ENCODE results near the gene PVALEF.
"Not testable (repeated sequence)": the region's sequence is repeated elsewhere in the genome, so short reads cannot be mapped to it uniquely, and the experiment has no call there.

Gene PVALEF

DNA sequence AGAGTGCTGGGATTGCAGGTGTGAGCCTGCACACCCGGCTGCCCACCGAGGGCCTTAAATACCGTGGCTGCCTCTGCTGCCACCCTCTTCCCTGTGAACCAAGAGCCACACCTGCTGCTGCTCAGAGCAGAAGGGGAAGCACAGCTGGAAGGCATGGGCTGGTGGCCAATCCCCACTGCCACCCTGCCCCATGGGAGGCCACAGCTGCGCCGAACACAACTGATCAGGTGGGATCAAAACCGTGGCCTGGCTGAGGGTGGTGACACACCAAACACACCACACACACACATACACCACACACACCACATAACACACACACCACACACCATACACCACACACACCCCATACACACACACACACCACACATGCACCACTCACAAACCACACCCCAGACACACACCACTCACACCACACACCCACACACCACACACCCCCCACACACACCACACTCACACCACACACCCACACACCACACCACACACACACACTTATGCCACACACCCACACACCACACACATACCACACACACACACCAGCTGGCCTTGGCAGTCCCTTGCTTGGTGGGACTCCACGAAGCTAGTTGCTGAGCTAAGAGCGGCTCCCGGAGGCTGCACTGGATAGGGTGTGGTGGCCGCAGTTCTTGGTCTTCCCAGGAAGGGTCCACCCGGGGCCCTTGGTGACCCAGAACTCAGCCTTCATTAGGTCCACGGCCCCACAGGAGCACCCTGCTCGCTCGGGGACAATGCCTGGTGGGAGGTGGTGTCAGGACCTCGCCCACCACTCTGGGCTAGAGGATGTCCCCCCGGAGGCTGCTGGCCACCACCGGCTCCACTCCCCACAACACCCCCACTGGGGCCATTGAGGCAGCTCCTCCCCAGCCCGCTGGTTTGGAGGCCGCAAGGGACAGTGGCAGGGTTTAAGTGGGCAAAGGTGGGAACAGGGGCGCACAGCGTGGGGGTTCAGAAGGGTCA is 42.6 kb downstream of the PVALEF start:
- in situ Hi-C loops (cut with HindIII; ENCODE audit: low sequenced_read_pairs): loop anchor here (5.0 kb wide), 1 partner anchor 76 kb away; no protein-coding TSS in a partner anchor

DNA sequence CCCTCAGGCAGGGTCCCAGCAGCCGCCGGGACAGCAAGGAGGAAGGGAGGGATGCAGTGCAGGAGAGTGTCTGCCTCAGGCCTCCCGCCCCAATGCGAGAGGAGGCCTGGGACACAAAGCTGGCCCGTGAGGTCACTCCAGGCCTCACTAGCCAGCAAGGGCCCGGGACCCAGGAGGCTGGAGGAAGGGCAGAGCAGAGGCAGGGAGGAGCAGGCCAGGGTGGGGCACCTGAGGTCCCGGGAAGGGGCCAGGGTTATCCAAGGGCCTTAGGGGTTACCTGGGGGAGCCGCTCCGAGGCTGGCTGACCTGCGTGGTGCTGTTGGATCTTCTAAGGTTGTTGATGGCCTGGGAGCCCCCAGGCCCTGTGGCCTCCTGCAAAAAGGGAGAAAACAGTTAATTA is 43.3 kb downstream of the PVALEF start:
- in situ Hi-C loops (cut with HindIII; ENCODE audit: low sequenced_read_pairs): loop anchor here (5.0 kb wide), 1 partner anchor 76 kb away; no protein-coding TSS in a partner anchor

GRCh38 chr17:81209141-81209540 is 43.8 kb downstream of the PVALEF start:
- in situ Hi-C loops (cut with HindIII; ENCODE audit: low sequenced_read_pairs): loop anchor here (5.0 kb wide), 1 partner anchor 77 kb away; no protein-coding TSS in a partner anchor

DNA sequence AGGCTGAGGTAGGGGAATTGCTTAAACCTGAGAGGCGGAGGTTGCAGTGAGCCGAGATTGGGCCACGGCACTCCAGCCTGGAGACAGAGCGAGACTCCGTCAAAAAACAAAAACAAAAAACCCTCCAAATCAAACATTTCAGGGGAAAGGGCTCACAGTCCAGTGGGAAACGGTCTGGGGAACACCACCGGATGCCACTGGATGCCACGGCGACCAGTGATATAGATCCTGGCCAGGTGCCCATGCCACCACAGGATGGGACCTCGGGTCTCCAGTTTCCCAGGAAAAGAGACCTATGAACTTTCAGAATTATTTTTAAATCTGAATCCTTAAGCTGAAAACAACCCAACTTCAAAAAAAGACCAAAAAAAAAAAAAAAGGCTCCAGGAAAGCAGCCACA is 45.2 kb downstream of the PVALEF start:
- in situ Hi-C loops (cut with HindIII; ENCODE audit: low sequenced_read_pairs): no loop called here

GRCh38 chr17:81210868-81211267 is 45.6 kb downstream of the PVALEF start:
- in situ Hi-C loops (cut with HindIII; ENCODE audit: low sequenced_read_pairs): no loop called here

DNA sequence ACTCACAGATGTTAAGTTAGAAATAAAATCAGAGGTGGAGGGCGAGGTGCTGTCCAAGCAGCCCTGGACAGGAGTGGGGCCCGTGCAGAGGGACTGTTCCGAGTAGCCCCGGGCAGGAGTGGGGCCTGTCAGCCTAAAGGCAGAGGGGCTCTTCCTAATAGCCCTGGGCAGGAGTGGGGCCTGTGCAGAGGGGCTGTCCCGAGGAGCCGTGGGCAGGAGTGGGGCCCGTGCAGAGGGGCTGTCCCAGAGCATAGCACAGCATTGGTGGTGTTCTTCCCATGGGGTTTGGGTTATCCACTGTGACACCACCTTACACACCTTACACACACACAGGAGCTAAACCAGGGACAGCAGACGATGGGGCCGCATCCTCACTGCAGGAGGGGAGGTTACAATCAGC is 47.1 kb downstream of the PVALEF start:
- in situ Hi-C loops (cut with HindIII; ENCODE audit: low sequenced_read_pairs): no loop called here

- in situ Hi-C loops (cut with HindIII; ENCODE audit: low sequenced_read_pairs): no loop called here
These were observed 48.7 kb downstream of the PVALEF start for GRCh38 chr17:81213978-81214377.

- in situ Hi-C loops (cut with HindIII; ENCODE audit: low sequenced_read_pairs): no loop called here
These were observed 52.2 kb downstream of the PVALEF start for GRCh38 chr17:81217491-81217890.

- in situ Hi-C loops (cut with HindIII; ENCODE audit: low sequenced_read_pairs): no loop called here
These were observed 53.2 kb downstream of the PVALEF start for GRCh38 chr17:81218459-81218858.

DNA sequence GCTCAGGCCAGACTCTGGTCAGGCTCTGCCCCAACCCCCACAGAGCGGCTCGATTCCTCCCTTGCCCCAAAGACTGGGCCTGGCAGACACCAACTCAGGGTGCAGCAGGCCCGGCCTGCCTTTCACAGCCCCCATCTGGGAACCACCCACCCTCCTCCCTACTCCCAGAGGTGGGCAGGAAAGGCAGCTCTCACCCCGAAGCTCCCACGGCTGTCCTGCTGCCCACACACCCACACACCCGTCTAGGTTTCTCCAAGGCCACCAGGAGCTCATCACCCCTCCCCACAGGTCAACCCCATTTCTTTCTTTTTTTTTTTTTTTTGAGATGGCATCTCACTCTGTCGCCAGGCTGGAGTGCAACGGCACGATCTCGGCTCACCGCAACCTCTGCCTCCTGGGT is 53.7 kb downstream of the PVALEF start:
- in situ Hi-C loops (cut with HindIII; ENCODE audit: low sequenced_read_pairs): no loop called here

DNA sequence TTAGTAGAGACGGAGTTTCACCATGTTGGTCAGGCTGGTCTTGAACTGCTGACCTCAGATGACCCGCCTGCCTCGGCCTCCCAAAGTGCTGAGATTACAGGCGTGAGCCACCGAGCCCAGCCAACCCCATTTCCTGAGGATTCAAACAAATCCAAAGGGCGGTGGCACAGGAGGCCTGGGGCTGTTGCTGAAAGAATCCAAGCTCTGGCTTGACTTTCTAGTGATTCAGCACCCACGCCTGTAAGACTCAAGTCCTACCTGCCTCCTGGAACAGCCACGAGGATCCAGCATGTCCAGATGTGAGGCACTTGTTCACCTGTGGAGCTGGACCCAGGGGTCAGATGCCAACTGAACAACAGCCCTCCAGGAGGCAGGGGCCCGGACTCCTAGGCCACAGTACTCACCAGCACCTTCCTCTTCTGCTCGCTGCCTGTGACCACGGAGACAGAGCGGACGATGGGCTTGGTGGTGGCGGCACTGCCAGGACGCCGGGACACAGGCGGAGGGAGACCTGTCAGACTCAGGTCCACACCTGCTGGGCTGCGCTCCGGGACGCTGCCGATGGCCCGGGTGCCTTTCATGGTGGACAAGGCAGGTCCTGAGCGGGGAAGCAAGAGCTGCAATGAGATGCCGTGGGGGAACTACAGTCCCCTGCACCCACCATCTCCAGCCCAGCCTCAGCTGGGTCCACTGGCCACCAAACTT is 54.3 kb downstream of the PVALEF start:
- in situ Hi-C loops (cut with HindIII; ENCODE audit: low sequenced_read_pairs): no loop called here

GRCh38 chr17:81221371-81221841 is 56.1 kb downstream of the PVALEF start:
- in situ Hi-C loops (cut with HindIII; ENCODE audit: low sequenced_read_pairs): no loop called here

GRCh38 chr17:81221842-81222619 is 56.7 kb downstream of the PVALEF start:
- in situ Hi-C loops (cut with HindIII; ENCODE audit: low sequenced_read_pairs): no loop called here

DNA sequence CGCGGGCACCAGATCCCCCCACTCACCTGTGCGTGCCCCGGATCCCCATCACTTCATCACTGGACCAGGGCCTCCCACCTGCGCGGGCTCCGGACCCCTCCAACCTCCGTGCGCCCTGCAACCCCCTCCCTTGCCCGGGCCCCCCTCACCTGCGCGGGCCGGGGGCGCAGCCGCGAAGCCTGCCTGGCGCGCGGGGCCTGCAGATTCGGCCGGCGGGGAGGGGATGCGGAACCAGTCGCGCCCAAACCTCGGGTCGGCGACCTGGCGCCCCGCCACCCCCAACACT is 57.3 kb downstream of the PVALEF start:
- in situ Hi-C loops (cut with HindIII; ENCODE audit: low sequenced_read_pairs): no loop called here

- in situ Hi-C loops (cut with HindIII; ENCODE audit: low sequenced_read_pairs): no loop called here
These were observed 57.8 kb downstream of the PVALEF start, which contains the start of gene CEP131 for GRCh38 chr17:81222906-81223761. Gene CEP131 (minus strand): TSS chr17:81222965. CDS start chr17:81220056, 2,909 bp downstream.

- in situ Hi-C loops (cut with HindIII; ENCODE audit: low sequenced_read_pairs): no loop called here
These were observed 58.4 kb downstream of the PVALEF start for GRCh38 chr17:81223762-81224130.

DNA sequence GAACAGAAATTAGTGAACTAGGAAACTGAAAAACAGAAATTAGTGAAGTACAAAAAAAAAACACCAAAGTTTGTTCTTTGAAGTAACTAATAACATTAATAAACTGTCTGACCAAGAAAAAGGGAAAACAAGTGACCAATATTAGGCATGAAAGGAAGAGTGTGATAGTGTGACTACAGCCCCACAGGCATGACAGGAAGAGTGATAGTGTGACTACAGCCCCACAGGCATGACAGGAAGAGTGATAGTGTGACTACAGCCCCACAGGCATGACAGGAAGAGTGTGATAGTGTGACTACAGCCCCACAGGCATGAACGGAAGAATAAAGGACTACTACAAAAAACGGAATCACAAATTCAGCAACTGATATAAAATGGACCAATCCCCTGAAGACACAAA is 62.3 kb downstream of the PVALEF start:
- in situ Hi-C loops (cut with HindIII; ENCODE audit: low sequenced_read_pairs): not testable (repeated sequence)

GRCh38 chr17:81228420-81228819 is 63.1 kb downstream of the PVALEF start:
- in situ Hi-C loops (cut with HindIII; ENCODE audit: low sequenced_read_pairs): no loop called here

DNA sequence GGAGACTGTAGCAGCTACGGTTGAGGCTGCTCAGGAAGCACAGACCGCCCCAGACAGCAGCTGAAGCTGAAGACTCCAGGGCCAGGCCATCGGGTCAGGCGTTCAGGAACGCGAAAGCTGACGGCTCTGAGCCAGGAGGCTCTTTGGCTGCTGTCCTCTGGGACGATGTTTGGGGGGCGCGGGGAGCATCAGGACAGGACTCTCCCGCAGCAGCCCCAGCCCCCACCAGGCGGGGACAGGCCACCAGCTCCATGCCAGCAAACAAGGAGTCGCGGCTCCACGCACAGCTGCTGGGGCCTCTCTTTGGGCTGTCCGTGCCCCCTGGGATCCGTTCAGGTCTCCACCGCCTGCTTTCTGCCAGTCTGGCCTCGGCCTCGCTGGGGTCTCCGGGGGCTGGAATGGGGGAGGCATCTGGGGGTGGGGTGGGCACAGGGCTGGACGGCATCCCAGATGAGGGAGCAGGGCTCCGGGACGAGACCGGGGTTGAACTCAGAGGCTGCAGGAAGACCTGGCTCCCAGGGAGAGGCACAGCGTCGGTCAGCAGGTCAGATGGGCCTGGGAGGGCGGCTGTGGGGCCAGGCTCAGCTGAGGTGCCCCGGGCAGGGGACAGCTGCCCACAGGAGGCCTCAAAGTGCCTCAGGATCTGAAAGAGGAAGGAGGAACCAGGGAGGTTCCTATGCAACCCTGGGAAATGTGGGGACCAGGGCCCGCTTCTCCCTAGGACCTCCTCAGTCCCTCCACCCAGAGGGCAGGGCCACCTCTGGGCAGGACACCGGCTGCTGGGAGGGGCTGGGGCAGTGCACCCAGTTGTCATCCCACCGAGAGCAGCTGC is 63.7 kb downstream of the PVALEF start:
- in situ Hi-C loops (cut with HindIII; ENCODE audit: low sequenced_read_pairs): no loop called here

GRCh38 chr17:81229666-81229920 is 64.3 kb downstream of the PVALEF start:
- in situ Hi-C loops (cut with HindIII; ENCODE audit: low sequenced_read_pairs): no loop called here

Measured in endothelial cell of hepatic sinusoid (primary cell).